SU-DHL-6 (cell line): ENCODE results near the gene FBLN7.

Experiments used
- EZH2phosphoT487 ChIP-seq: fragments of 200-600 bp; sonication (generic), shearing (Covaris generic); conservative IDR thresholded peaks from 2 replicates; pipeline ENCODE4 v1.6.1; 2018; ENCODE audit warnings: mild to moderate bottlenecking, antibody characterized with exemption, low read length, moderate library complexity, mixed read lengths
- TF ChIP-seq, protein P1 (sequence below): fragments of 200-600 bp; sonication (generic); IDR thresholded peaks from one replicate; pipeline ENCODE4 v1.5.1; 2017; ENCODE audit warnings: antibody characterized with exemption, mild to moderate bottlenecking, low read length, moderate library complexity; ENCODE audit not compliant: insufficient read depth, poor library complexity, severe bottlenecking

DNA sequence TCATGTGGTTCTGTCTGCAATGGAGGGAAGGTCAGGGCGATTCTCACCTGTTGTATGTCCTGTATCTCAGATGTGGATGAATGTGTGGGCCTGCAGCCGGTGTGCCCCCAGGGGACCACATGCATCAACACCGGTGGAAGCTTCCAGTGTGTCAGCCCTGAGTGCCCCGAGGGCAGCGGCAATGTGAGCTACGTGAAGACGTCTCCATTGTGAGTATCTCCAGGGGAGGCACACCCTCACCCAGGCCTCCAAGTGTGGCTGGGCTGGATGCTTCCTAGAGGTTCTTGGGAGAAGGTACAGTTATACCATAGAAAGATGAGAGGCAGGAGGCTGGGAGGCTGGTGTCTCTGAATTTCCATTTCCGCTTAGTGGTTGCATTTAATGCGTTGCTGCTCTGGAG, 46.9 kb downstream of the FBLN7 start:
- TF ChIP-seq, protein P1, sequence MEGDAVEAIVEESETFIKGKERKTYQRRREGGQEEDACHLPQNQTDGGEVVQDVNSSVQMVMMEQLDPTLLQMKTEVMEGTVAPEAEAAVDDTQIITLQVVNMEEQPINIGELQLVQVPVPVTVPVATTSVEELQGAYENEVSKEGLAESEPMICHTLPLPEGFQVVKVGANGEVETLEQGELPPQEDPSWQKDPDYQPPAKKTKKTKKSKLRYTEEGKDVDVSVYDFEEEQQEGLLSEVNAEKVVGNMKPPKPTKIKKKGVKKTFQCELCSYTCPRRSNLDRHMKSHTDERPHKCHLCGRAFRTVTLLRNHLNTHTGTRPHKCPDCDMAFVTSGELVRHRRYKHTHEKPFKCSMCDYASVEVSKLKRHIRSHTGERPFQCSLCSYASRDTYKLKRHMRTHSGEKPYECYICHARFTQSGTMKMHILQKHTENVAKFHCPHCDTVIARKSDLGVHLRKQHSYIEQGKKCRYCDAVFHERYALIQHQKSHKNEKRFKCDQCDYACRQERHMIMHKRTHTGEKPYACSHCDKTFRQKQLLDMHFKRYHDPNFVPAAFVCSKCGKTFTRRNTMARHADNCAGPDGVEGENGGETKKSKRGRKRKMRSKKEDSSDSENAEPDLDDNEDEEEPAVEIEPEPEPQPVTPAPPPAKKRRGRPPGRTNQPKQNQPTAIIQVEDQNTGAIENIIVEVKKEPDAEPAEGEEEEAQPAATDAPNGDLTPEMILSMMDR, result no peak
- TF ChIP-seq EZH2phosphoT487, result no peak
